Measurements from ENCODE around the gene HMGCL.
"Not testable (repeated sequence)": the region's sequence is repeated elsewhere in the genome, so short reads cannot be mapped to it uniquely, and the experiment has no call there.

The HMGCL gene

GRCh38 chr1:23845163-23845562 lies 19.9 kb upstream of the HMGCL start:
- ATAC-seq (ENCODE audit: low read depth) (no peak), DNase-seq (ENCODE audit: low spot score) (no peak)
- no peaks in the 10 kb centered on the region for H3K4me1 ChIP-seq (ENCODE audit: insufficient read depth, poor library complexity, severe bottlenecking)
- no peak overlapping the region for H3K4me3 ChIP-seq (ENCODE audit: severe bottlenecking)
- H3K9me3 ChIP-seq (ENCODE audit: severe bottlenecking): no peaks in the 10 kb centered on the region
- H3K27ac ChIP-seq (ENCODE audit: poor library complexity, severe bottlenecking): no peak overlapping the region
- H3K36me3 ChIP-seq (ENCODE audit: low read depth): peaks cover 32% of the 10 kb centered on the region
- no peak for TF ChIP-seq CTCF (IDR thresholded peaks at IDR 0.05; ENCODE audit: poor library complexity, severe bottlenecking)
- H3K27me3 ChIP-seq (ENCODE audit: insufficient read depth, poor library complexity, severe bottlenecking): no peaks in the 10 kb centered on the region

GRCh38 chr1:23843644-23844043 lies 18.4 kb upstream of the HMGCL start:
- H3K4me3 ChIP-seq (ENCODE audit: severe bottlenecking): no peak overlapping the region
- H3K4me1 ChIP-seq (ENCODE audit: insufficient read depth, poor library complexity, severe bottlenecking): no peaks in the 10 kb centered on the region
- peaks cover 26% of the 10 kb centered on the region for H3K36me3 ChIP-seq (ENCODE audit: low read depth)
- no peaks in the 10 kb centered on the region for H3K27me3 ChIP-seq (ENCODE audit: insufficient read depth, poor library complexity, severe bottlenecking)
- H3K27ac ChIP-seq (ENCODE audit: poor library complexity, severe bottlenecking): no peak overlapping the region
- H3K9me3 ChIP-seq (ENCODE audit: severe bottlenecking): no peaks in the 10 kb centered on the region
- no peak for DNase-seq (ENCODE audit: low spot score)
- no peak for TF ChIP-seq CTCF (IDR thresholded peaks at IDR 0.05; ENCODE audit: poor library complexity, severe bottlenecking)
- ATAC-seq (ENCODE audit: low read depth): no peak

GRCh38 chr1:23838401-23838866 lies 13.2 kb upstream of the HMGCL start:
- ATAC-seq (ENCODE audit: low read depth) (peak; percentile 95), DNase-seq (ENCODE audit: low spot score) (no peak)
- peak overlapping the region; percentile 7 for H3K4me3 ChIP-seq (ENCODE audit: severe bottlenecking)
- H3K27ac ChIP-seq (ENCODE audit: poor library complexity, severe bottlenecking): no peak overlapping the region
- H3K4me1 ChIP-seq (ENCODE audit: insufficient read depth, poor library complexity, severe bottlenecking): peaks cover 4% of the 10 kb centered on the region
- H3K9me3 ChIP-seq (ENCODE audit: severe bottlenecking): no peaks in the 10 kb centered on the region
- H3K27me3 ChIP-seq (ENCODE audit: insufficient read depth, poor library complexity, severe bottlenecking): no peaks in the 10 kb centered on the region
- H3K36me3 ChIP-seq (ENCODE audit: low read depth): no peaks in the 10 kb centered on the region
- TF ChIP-seq CTCF (IDR thresholded peaks at IDR 0.05; ENCODE audit: poor library complexity, severe bottlenecking): no peak

GRCh38 chr1:23837908-23838307 lies 12.7 kb upstream of the HMGCL start:
- Histone ChIP-seq H3K36me3 (ENCODE audit: low read depth) (no peaks in the 10 kb centered on the region), H3K4me1 (ENCODE audit: insufficient read depth, poor library complexity, severe bottlenecking) (peaks cover 4% of the 10 kb centered on the region), H3K4me3 (ENCODE audit: severe bottlenecking) (no peak overlapping the region), H3K9me3 (ENCODE audit: severe bottlenecking) (no peaks in the 10 kb centered on the region), H3K27ac (ENCODE audit: poor library complexity, severe bottlenecking) (no peak overlapping the region), H3K27me3 (ENCODE audit: insufficient read depth, poor library complexity, severe bottlenecking) (no peaks in the 10 kb centered on the region)
- DNase-seq (ENCODE audit: low spot score): no peak
- no peak for ATAC-seq (ENCODE audit: low read depth)
- no peak for TF ChIP-seq CTCF (IDR thresholded peaks at IDR 0.05; ENCODE audit: poor library complexity, severe bottlenecking)

GRCh38 chr1:23836037-23836436 lies 10.8 kb upstream of the HMGCL start:
- Histone ChIP-seq H3K4me1 (ENCODE audit: insufficient read depth, poor library complexity, severe bottlenecking) (peaks cover 4% of the 10 kb centered on the region), H3K27me3 (ENCODE audit: insufficient read depth, poor library complexity, severe bottlenecking) (no peaks in the 10 kb centered on the region), H3K36me3 (ENCODE audit: low read depth) (no peaks in the 10 kb centered on the region), H3K27ac (ENCODE audit: poor library complexity, severe bottlenecking) (no peak overlapping the region), H3K4me3 (ENCODE audit: severe bottlenecking) (no peak overlapping the region), H3K9me3 (ENCODE audit: severe bottlenecking) (no peaks in the 10 kb centered on the region)
- no peak for TF ChIP-seq CTCF (IDR thresholded peaks at IDR 0.05; ENCODE audit: poor library complexity, severe bottlenecking)
- ATAC-seq (ENCODE audit: low read depth) (no peak), DNase-seq (ENCODE audit: low spot score) (no peak)

- not testable (repeated sequence) for H3K36me3 ChIP-seq (ENCODE audit: low read depth); H3K9me3 ChIP-seq (ENCODE audit: severe bottlenecking); DNase-seq (ENCODE audit: low spot score); H3K4me1 ChIP-seq (ENCODE audit: insufficient read depth, poor library complexity, severe bottlenecking); H3K27me3 ChIP-seq (ENCODE audit: insufficient read depth, poor library complexity, severe bottlenecking); H3K27ac ChIP-seq (ENCODE audit: poor library complexity, severe bottlenecking); H3K4me3 ChIP-seq (ENCODE audit: severe bottlenecking); ATAC-seq (ENCODE audit: low read depth)
These were observed 8.9 kb upstream of the HMGCL start for GRCh38 chr1:23834156-23834555.
